K562 (cell line): Measurements from ENCODE around the gene MRPL57. TPM values are rescaled to one million over a fixed set of nuclear protein-coding genes. Genes with fewer than 3 reads are reported as not detected.

Experiments used
- ATAC-seq: fragments of 200-7000 bp; cut with Tn5 transposase; 3 replicates; pipeline ENCODE4 v1.9.1; 2020; ENCODE audit warnings: moderate library complexity
- BruUV-seq: library from RNA; stranded (reverse); fragments of 400-500 nt; replicated peaks from 2 replicates; lab custom pipeline; 2021; lab: Mats Ljungman, UMichigan
- CTCF ChIA-PET: fragments of 300-600 bp; formaldehyde crosslinking; extraction: SDS; loops from one replicate; lab custom pipeline; 2021; ENCODE audit warnings: low intra/inter-chr PET ratio; lab: Yijun Ruan, JAX
- POLR2A ChIA-PET: fragments of 300-600, 350-650 bp; sonication (Branson Sonifier 250); formaldehyde crosslinking; extraction: SDS; loops from one replicate; lab custom pipeline; 2021; ENCODE audit warnings: antibody characterized with exemption, inconsistent platforms; lab: Yijun Ruan, JAX
- DNase-seq, 4 experiments: peaks; one replicate each; pipeline versions ENCODE4 v3.0.0 to v3.0.0-alpha.2; 2011 to 2018; ENCODE audit warnings: low spot score in 3 of 4, mixed read lengths in 3 of 4; ENCODE audit errors: extremely low read depth in 1 of 4
- FAIRE-seq: peaks from 2 replicates; lab custom pipeline; 2011; peaks lifted over from hg19 to GRCh38; lab: Jason Lieb, UNC
- H2AFZ ChIP-seq: 2 replicates; pipeline ENCODE4 v1.6.0; 2011; ENCODE audit warnings: low read depth, low read length, control low read depth, inconsistent platforms
- H3K27ac ChIP-seq: fragments of 200-600 bp; 3 replicates; pipeline ENCODE4 v1.8.0; 2011; ENCODE audit warnings: low read depth, mild to moderate bottlenecking, control low read depth, inconsistent platforms, low read length, moderate library complexity, mixed read lengths; ENCODE audit errors: extremely low read depth
- H3K27me3 ChIP-seq, 2 experiments: fragments of 300-600 bp in 1 of 2; 2 replicates in 1 of 2; 3 replicates in 1 of 2; pipeline versions ENCODE4 v1.6.0 to v1.8.0; 2011; ENCODE audit warnings: inconsistent platforms in 2 of 2, low read length in 2 of 2, mild to moderate bottlenecking in 1 of 2, mixed read lengths in 1 of 2, moderate library complexity in 1 of 2; ENCODE audit not compliant: control insufficient read depth in 2 of 2, insufficient read depth in 2 of 2
- H3K36me3 ChIP-seq: fragments of 300-600 bp; 3 replicates; pipeline ENCODE4 v1.8.0; 2011; ENCODE audit warnings: mild to moderate bottlenecking, low read length, inconsistent platforms; ENCODE audit not compliant: control insufficient read depth, insufficient read depth
- H3K4me1 ChIP-seq, 2 experiments: fragments of 200-600 bp in 1 of 2; replicated peaks in 1 of 2; 2 replicates in 1 of 2; 3 replicates in 1 of 2; pipeline versions ENCODE4 v1.5.1 to v1.8.0; 2011; ENCODE audit warnings: inconsistent platforms in 2 of 2, low read length in 2 of 2, mild to moderate bottlenecking in 1 of 2, mixed read lengths in 1 of 2, moderate library complexity in 1 of 2; ENCODE audit not compliant: control insufficient read depth in 2 of 2, insufficient read depth in 2 of 2
- H3K4me2 ChIP-seq: 2 replicates; pipeline ENCODE4 v1.6.1; 2011; ENCODE audit warnings: low read length, control low read depth, inconsistent platforms, mixed read lengths; ENCODE audit not compliant: insufficient read depth
- H3K4me3 ChIP-seq: fragments of 200-600 bp; sonication (generic), shearing (Covaris generic); 2 replicates; pipeline ENCODE4 v1.5.1; 2016; ENCODE audit warnings: control low read depth, inconsistent platforms
- H3K79me2 ChIP-seq: fragments of 200-600 bp; 3 replicates; pipeline ENCODE4 v1.8.0; 2011; ENCODE audit warnings: low read length, inconsistent platforms; ENCODE audit not compliant: control insufficient read depth, insufficient read depth
- H3K9ac ChIP-seq, 2 experiments: 2 replicates each; pipeline versions ENCODE4 v1.6.0 to v1.6.1; 2011; ENCODE audit warnings: low read depth in 2 of 2, low read length in 2 of 2, control low read depth in 1 of 2, inconsistent platforms in 1 of 2, mild to moderate bottlenecking in 1 of 2, mixed read lengths in 1 of 2; ENCODE audit not compliant: insufficient read depth in 1 of 2
- H3K9me1 ChIP-seq: one replicate; pipeline ENCODE4 v1.6.0; 2011; ENCODE audit warnings: inconsistent platforms, mild to moderate bottlenecking, low read length, moderate library complexity; ENCODE audit not compliant: control insufficient read depth, insufficient read depth
- H3K9me3 ChIP-seq: replicated peaks from 2 replicates; pipeline ENCODE4 v1.5.1; 2011; ENCODE audit warnings: low read depth, low read length, inconsistent platforms; ENCODE audit not compliant: control insufficient read depth, insufficient read depth
- H4K20me1 ChIP-seq: replicated peaks from 2 replicates; pipeline ENCODE4 v1.6.1; 2011; ENCODE audit warnings: low read length, inconsistent platforms, mixed read lengths; ENCODE audit not compliant: control insufficient read depth, insufficient read depth
- CHCHD3 ChIP-seq: fragments of 250-450 bp; sonication (Bioruptor Pico); IDR thresholded peaks from 2 replicates; pipeline ENCODE4 v2.1.2; 2022; ENCODE audit warnings: mild to moderate bottlenecking
- FOXJ2 ChIP-seq: fragments of 200-800 bp; sonication (Bioruptor generic); IDR thresholded peaks from 2 replicates; pipeline ENCODE4 v1.6.1; 2016; ENCODE audit warnings: missing genetic modification characterization, missing compliant biosample characterization
- HNRNPH1 ChIP-seq: fragments of 200-400 bp; formaldehyde crosslinking; optimal IDR thresholded peaks from 2 replicates; pipeline ENCODE3; 2017; ENCODE audit warnings: low read depth, mild to moderate bottlenecking, low read length, moderate library complexity
- KLF13 ChIP-seq: fragments of 450-650 bp; IDR thresholded peaks from 2 replicates; pipeline ENCODE4 v1.6.1; 2016; ENCODE audit warnings: missing genetic modification characterization, low read depth, mild to moderate bottlenecking, missing compliant biosample characterization, moderate library complexity, borderline replicate concordance
- MAZ ChIP-seq, 2 experiments: fragments of 450-650 bp in 1 of 2; sonication (generic) in 1 of 2; formaldehyde crosslinking; IDR thresholded peaks in 1 of 2; conservative IDR thresholded peaks in 1 of 2; 2 replicates each; pipeline versions ENCODE4 v1.4.0 to v1.5.0; 2020; ENCODE audit warnings: mild to moderate bottlenecking in 1 of 2, missing genetic modification reagents in 1 of 2
- MTA3 ChIP-seq: fragments of 450-650 bp; formaldehyde crosslinking; IDR thresholded peaks from 2 replicates; pipeline ENCODE4 v1.6.1; 2017; ENCODE audit warnings: mild to moderate bottlenecking, borderline replicate concordance
- NCOA2 ChIP-seq, 2 experiments: fragments of 450-650 bp; IDR thresholded peaks; 2 replicates each; pipeline ENCODE4 v1.6.1; 2018; ENCODE audit warnings: mild to moderate bottlenecking in 2 of 2, moderate library complexity in 1 of 2; ENCODE audit not compliant: partially characterized antibody in 2 of 2
- PTRF ChIP-seq: fragments of 450-650 bp; IDR thresholded peaks from 2 replicates; pipeline ENCODE4 v1.6.1; 2016; ENCODE audit warnings: mild to moderate bottlenecking, missing genetic modification characterization, missing compliant biosample characterization
- RBM17 ChIP-seq: fragments of 200-400 bp; formaldehyde crosslinking; IDR thresholded peaks from 2 replicates; pipeline ENCODE4 v1.6.1; 2017; ENCODE audit warnings: low read depth, mild to moderate bottlenecking, low read length, borderline replicate concordance
- RCOR1 ChIP-seq, 2 experiments: IDR thresholded peaks; 2 replicates each; pipeline ENCODE4 v1.6.1; 2012; ENCODE audit warnings: low read depth in 2 of 2, low read length in 2 of 2, borderline replicate concordance in 1 of 2, improper control_type of control experiment in 1 of 2
- TBL1XR1 ChIP-seq, 2 experiments: IDR thresholded peaks; 2 replicates each; pipeline ENCODE4 v1.6.1; 2012; ENCODE audit warnings: improper control_type of control experiment in 2 of 2, low read length in 2 of 2, mild to moderate bottlenecking in 1 of 2
- ZFP30 ChIP-seq: fragments of 250-450 bp; sonication (Bioruptor Pico); IDR thresholded peaks from 2 replicates; pipeline ENCODE4 v1.8.0; 2022; ENCODE audit warnings: moderate library complexity, mild to moderate bottlenecking, inconsistent platforms, borderline replicate concordance
- WGBS: fragments of 100-300 bp; shearing (Covaris generic); methylation state at CpG from one replicate; pipeline ENCODE4 v1.1.6; 2016; ENCODE audit warnings: low coverage, mixed read lengths; ENCODE audit not compliant: insufficient coverage; ENCODE audit errors: missing lambda C conversion rate; 5-methylcytosine and 5-hydroxymethylcytosine counted together
- in situ Hi-C: fragments of 300-500 bp; cut with MboI; formaldehyde crosslinking; loops from 4 replicates; pipeline ENCODE4 v1.15.0; 2018; ENCODE audit warnings: inconsistent platforms, mixed read lengths
- intact Hi-C: fragments of 100-400 bp; cut with micrococcal nuclease; formaldehyde crosslinking; loops from 2 replicates; pipeline ENCODE4 v1.14.2; 2022
- polyA plus RNA-seq, 8 experiments: library from polyadenylated mRNA; depleted of rRNA in 4 of 8; stranded (reverse) in 5 of 8; unstranded in 3 of 8; fragments of >200 nt; fragmentation: Nextera tagmentation in 2 of 8; fragmentation: Illumina TruSeq in 1 of 8; extraction: Ambion mirVana in 2 of 8; extraction: Trizol in 1 of 8; gene quantifications; 2 replicates each; pipeline versions ENCODE4 v1.2.1 to v1.2.3, GENCODE V29; 2011 to 2014; ENCODE audit warnings: inconsistent platforms in 1 of 8, missing spikeins in 1 of 8
- total RNA-seq, 7 experiments: library from RNA; depleted of rRNA in 6 of 7; stranded (reverse); fragments of >200 nt in 6 of 7; fragmentation: Illumina TruSeq in 2 of 7; extraction: Trizol in 2 of 7; gene quantifications; 2 replicates each; pipeline versions ENCODE4 v1.2.1 to v1.2.3, GENCODE V29; 2011 to 2021; ENCODE audit warnings: low replicate concordance in 1 of 7
- TF ChIP-seq, protein P1 (sequence below): sonication (generic); formaldehyde crosslinking; IDR thresholded peaks from 2 replicates; pipeline ENCODE4 v1.8.1; 2022; ENCODE audit warnings: missing genetic modification reagents
- TF ChIP-seq, protein P2 (sequence below): fragments of 450-650 bp; formaldehyde crosslinking; IDR thresholded peaks from 2 replicates; pipeline ENCODE4 v1.4.0; 2020; ENCODE audit warnings: mild to moderate bottlenecking

The MRPL57 gene
- total and polyA plus RNA-seq, 9 of the 15 experiments (the other 6 are each of a cell fraction or from before 2014, with no cell fraction given) = 6.5 to 40.4 (median 15.7) TPM

DNA sequence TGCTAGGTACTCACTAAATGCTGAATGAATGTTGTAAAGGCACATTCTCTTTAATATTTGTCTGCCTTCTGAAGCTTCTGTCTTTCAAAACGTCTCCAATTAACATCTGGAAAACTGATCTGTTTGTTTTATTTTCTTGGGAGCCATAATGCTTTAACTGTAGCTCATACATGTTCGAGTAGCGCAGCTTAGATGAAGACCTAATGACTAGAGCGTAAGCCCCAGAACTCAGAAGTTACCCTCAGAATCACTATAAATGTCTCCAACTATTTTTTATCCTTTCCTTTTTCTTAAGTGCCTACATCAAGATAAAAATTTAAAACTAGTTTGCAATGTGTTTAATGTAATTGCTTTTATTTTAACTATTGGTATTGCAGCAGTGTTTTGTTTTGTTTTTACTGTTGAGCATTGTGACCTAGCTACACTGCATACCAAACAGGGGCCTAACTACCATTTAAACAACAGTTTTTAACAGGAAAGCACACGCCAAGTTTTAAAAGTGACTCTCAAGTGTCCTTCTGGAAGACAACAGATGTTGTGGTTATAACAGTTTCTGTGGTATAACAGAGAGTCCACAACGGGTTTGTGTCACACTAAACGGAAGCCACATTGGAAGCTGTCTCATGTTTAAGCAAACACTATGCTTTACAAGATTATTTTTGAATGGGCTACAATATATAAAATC, 42.0 kb downstream of the MRPL57 start:
- Histone ChIP-seq H3K79me2 (no peaks in the 10 kb centered on the region), H3K4me2 (no peak overlapping the region), H4K20me1 (no peaks in the 10 kb centered on the region), H3K4me3 (no peak overlapping the region), H3K27me3 (peaks cover 0 to 3% of the 10 kb centered on the region in 2 experiments; a peak in 1 of 5 replicates), H3K9me3 (no peaks in the 10 kb centered on the region), H3K9me1 (no peaks in the 10 kb centered on the region), H2AFZ (no peak overlapping the region), H3K36me3 (no peaks in the 10 kb centered on the region), H3K27ac (no peak overlapping the region), H3K4me1 (no peaks in the 10 kb centered on the region), H3K9ac (no peak overlapping the region)
- no peak for DNase-seq
- no peak for ATAC-seq
- intact Hi-C loops (no loop called here), in situ Hi-C loops (no loop called here)
- TF ChIP-seq KLF13 = no peak
- no peak for TF ChIP-seq MAZ (CRISPR knock-in tag; conservative IDR thresholded peaks at IDR 0.05 in 1 of 2, IDR thresholded peaks at IDR 0.05 in 1 of 2)
- no peak for TF ChIP-seq TBL1XR1 (IDR thresholded peaks at IDR 0.05; ENCODE audit: low read length in 2 of 2)
- TF ChIP-seq, protein P1, sequence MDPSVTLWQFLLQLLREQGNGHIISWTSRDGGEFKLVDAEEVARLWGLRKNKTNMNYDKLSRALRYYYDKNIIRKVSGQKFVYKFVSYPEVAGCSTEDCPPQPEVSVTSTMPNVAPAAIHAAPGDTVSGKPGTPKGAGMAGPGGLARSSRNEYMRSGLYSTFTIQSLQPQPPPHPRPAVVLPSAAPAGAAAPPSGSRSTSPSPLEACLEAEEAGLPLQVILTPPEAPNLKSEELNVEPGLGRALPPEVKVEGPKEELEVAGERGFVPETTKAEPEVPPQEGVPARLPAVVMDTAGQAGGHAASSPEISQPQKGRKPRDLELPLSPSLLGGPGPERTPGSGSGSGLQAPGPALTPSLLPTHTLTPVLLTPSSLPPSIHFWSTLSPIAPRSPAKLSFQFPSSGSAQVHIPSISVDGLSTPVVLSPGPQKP (CRISPR knock-in tag) = no peak
- TF ChIP-seq ZFP30 (CRISPR knock-in tag) = no peak
- TF ChIP-seq RBM17 = no peak
- TF ChIP-seq PTRF = no peak
- TF ChIP-seq NCOA2 (IDR thresholded peaks at IDR 0.05; ENCODE audit: partially characterized antibody in 2 of 2) = no peak
- no peak for TF ChIP-seq CHCHD3 (CRISPR knock-in tag)
- no peak for TF ChIP-seq FOXJ2 (tag)
- no peak for TF ChIP-seq RCOR1 (IDR thresholded peaks at IDR 0.05; ENCODE audit: borderline replicate concordance in 1 of 2, low read depth in 2 of 2, low read length in 2 of 2)
- no peak for TF ChIP-seq HNRNPH1
- TF ChIP-seq, protein P2, sequence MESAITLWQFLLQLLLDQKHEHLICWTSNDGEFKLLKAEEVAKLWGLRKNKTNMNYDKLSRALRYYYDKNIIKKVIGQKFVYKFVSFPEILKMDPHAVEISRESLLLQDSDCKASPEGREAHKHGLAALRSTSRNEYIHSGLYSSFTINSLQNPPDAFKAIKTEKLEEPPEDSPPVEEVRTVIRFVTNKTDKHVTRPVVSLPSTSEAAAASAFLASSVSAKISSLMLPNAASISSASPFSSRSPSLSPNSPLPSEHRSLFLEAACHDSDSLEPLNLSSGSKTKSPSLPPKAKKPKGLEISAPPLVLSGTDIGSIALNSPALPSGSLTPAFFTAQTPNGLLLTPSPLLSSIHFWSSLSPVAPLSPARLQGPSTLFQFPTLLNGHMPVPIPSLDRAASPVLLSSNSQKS (CRISPR knock-in tag) = no peak
- TF ChIP-seq MTA3 = no peak
- CTCF ChIA-PET = no interaction called here
- 5% methylated on average over 7 of the region's 7 CpGs for WGBS
- FAIRE-seq = no peak
- POLR2A ChIA-PET = interaction anchor here (0.6 to 1.8 kb wide), 2 partner anchors 14 to 1438 kb away, joined by 3 to 5 read pairs; no protein-coding TSS in a partner anchor
- BruUV-seq = no TSS peak
